C4-2B (cell line): Measurements from ENCODE around the gene OR5D18.
"Not testable (repeated sequence)": the region's sequence is repeated elsewhere in the genome, so short reads cannot be mapped to it uniquely, and the experiment has no call there.

Source experiments
- H3K27ac ChIP-seq: fragments of 450-650 bp; 2 replicates; pipeline ENCODE4 v1.5.1; 2017
- ZFX ChIP-seq: fragments of 450-650 bp; IDR thresholded peaks from 2 replicates; pipeline ENCODE4 v1.6.1; 2017
- TF ChIP-seq, protein P1 (sequence below): fragments of 450-650 bp; conservative IDR thresholded peaks from 2 replicates; pipeline ENCODE4 v1.5.1; 2017; ENCODE audit warnings: mild to moderate bottlenecking

OR5D18 gene

DNA sequence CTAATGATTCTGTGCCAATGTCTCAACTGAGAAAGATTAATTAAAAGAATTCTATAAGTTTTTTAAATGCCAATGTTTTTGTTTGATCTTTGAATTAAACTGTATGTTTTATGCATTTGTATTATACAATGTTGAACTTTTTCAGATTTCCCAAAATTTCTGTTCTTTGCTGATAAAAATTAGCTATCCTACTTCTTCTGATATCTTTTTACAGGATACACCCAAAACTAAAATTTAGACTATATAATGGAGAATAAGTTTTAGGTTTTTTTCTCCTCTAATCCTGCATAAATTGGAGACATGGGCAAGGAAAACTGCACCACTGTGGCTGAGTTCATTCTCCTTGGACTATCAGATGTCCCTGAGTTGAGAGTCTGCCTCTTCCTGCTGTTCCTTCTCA, 7.5 kb downstream of the OR5D18 start, which contains the start of gene OR5L2:
TSS of gene OR5L2 (plus strand) at position 301 of the 400 bp plus-strand sequence. CDS start at position 301, 0 bp downstream.
- TF ChIP-seq, protein P1, sequence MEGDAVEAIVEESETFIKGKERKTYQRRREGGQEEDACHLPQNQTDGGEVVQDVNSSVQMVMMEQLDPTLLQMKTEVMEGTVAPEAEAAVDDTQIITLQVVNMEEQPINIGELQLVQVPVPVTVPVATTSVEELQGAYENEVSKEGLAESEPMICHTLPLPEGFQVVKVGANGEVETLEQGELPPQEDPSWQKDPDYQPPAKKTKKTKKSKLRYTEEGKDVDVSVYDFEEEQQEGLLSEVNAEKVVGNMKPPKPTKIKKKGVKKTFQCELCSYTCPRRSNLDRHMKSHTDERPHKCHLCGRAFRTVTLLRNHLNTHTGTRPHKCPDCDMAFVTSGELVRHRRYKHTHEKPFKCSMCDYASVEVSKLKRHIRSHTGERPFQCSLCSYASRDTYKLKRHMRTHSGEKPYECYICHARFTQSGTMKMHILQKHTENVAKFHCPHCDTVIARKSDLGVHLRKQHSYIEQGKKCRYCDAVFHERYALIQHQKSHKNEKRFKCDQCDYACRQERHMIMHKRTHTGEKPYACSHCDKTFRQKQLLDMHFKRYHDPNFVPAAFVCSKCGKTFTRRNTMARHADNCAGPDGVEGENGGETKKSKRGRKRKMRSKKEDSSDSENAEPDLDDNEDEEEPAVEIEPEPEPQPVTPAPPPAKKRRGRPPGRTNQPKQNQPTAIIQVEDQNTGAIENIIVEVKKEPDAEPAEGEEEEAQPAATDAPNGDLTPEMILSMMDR: no peak
- no peak within 1 kb of the TSS for H3K27ac ChIP-seq

DNA sequence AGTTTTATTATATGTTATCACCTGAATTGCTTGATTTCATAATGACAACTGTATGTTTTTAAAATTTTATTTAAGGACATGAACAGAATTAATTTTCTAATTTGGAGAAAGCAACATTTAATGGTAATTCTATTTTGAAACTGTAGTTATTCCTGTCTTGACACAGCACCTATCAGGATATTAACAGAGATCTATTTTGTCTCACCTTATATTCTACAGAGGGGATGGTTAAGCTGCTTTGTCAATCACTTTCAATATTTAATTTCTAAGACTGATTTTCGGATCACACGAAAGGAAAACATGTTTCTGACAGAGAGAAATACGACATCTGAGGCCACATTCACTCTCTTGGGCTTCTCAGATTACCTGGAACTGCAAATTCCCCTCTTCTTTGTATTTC, 19.0 kb downstream of the OR5D18 start, which contains the start of gene OR5D16:
TSS of gene OR5D16 (plus strand) at position 301 of the 400 bp plus-strand sequence. CDS start at position 301, 0 bp downstream.
- TF ChIP-seq ZFX: no peak
- TF ChIP-seq, protein P1: no peak
- no peak within 1 kb of the TSS for H3K27ac ChIP-seq

DNA sequence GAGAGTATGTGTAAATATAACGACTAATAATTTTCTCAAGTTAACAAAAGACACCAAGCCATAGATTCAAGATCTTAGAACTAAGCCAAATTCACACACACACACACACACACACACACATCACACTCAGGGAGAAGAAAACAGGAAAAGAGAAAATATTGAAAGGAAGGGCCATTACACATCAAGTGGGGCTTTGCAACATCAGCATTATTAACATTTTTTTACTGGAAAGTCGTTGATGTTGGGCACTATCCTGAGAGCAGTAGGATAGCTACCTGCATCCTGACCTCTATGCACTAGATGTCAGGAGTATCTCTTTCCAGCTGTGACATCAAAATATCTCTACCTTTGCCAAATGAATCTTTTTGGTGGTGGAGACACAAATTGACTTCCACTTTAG, 28.0 kb downstream of the OR5D18 start:
- TF ChIP-seq ZFX: no peak
- TF ChIP-seq, protein P1: no peak
- no peak overlapping the region for H3K27ac ChIP-seq

DNA sequence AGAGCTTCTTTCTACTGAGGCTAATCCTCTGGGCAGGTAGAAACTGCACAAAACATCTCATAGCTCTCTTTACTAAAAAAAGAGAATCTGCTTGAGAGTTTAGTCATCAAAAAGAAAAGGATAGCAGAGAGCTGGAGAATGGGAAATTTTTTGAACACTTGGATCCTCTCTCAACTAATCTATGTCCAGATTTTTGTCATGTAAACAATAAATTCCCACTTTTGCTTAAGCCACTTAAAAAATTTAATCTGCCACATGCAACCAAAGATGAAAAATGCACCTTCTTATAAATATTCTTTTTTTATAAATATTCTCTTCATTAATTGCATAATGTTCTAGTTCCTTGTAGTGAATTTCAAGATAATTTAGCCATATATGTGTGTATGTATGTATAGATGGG, 29.6 kb downstream of the OR5D18 start:
- no peak overlapping the region for H3K27ac ChIP-seq
- TF ChIP-seq, protein P1: no peak
- TF ChIP-seq ZFX: no peak

GRCh38 chr11:55852141-55852540, 32.7 kb downstream of the OR5D18 start:
- TF ChIP-seq, protein P1: no peak
- TF ChIP-seq ZFX: no peak
- no peak overlapping the region for H3K27ac ChIP-seq

DNA sequence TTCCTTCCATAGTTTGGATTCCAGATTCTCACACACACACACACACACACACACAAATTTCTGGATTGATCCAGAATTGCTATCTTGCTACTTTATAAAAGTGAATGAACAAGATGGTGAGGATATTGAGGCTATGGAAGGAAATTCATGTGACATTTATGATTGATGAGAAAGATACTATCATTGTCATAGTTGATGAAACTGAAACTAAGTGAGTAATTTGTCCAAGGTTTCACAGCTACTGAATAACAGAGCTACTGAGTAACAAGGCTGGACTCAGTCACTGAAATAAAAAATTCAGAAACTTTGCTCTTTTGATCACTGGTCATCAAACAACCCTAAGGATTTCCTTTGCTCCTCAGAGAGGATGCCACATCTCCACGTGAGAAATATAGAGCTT, 35.3 kb downstream of the OR5D18 start:
- H3K27ac ChIP-seq: no peak overlapping the region
- TF ChIP-seq, protein P1: no peak
- TF ChIP-seq ZFX: no peak

- H3K27ac ChIP-seq: not testable (repeated sequence)
These were observed 47.9 kb downstream of the OR5D18 start for GRCh38 chr11:55867354-55867753.
